PC-3 (cell line): ENCODE measurements around the gene NCAPD2. TPM values are rescaled to one million over a fixed set of nuclear protein-coding genes. Genes with fewer than 3 reads are reported as not detected.

Experiments
- ATAC-seq: fragments of 200-7000 bp; cut with Tn5 transposase; 2 replicates; pipeline ENCODE4 v1.9.1; 2020; ENCODE audit warnings: mild to moderate bottlenecking, moderate library complexity
- BruUV-seq: library from RNA; stranded (reverse); fragments of 400-500 nt; replicated peaks from 2 replicates; lab custom pipeline; 2021; lab: Mats Ljungman, UMichigan
- CTCF ChIA-PET: fragments of 300-600 bp; sonication (Branson Sonifier 250); formaldehyde crosslinking; loops from one replicate; lab custom pipeline; 2022; ENCODE audit warnings: antibody characterized with exemption; lab: Charles Lee
- POLR2A ChIA-PET: fragments of 300-600 bp; sonication (Branson Sonifier 250); formaldehyde crosslinking; loops from one replicate; lab custom pipeline; 2022; ENCODE audit warnings: antibody characterized with exemption; ENCODE audit not compliant: unreplicated experiment; lab: Charles Lee
- DNase-seq: peaks from one replicate; pipeline ENCODE4 v3.0.0-alpha.2; 2015
- H2AFZ ChIP-seq: fragments of 300-600 bp; sonication (generic); 2 replicates; pipeline ENCODE4 v1.6.0; 2016; ENCODE audit warnings: antibody characterized with exemption, low read length
- H3F3A ChIP-seq: fragments of 300-600 bp; sonication (generic); one replicate; pipeline ENCODE4 v1.6.0; 2017; ENCODE audit warnings: antibody characterized with exemption, low read length, control low read depth, mild to moderate bottlenecking; ENCODE audit not compliant: unreplicated experiment
- H3K27ac ChIP-seq: fragments of 300-600 bp; sonication (generic); 2 replicates; pipeline ENCODE4 v1.5.1; 2016; ENCODE audit warnings: mild to moderate bottlenecking, low read length
- H3K27me3 ChIP-seq: fragments of 300-600 bp; sonication (generic); 2 replicates; pipeline ENCODE4 v1.6.1; 2016; ENCODE audit warnings: low read length, mixed read lengths
- H3K36me3 ChIP-seq: fragments of 300-600 bp; sonication (generic); 2 replicates; pipeline ENCODE4 v1.6.1; 2016; ENCODE audit warnings: low read depth, mixed run types, low read length, mixed read lengths
- H3K4me1 ChIP-seq: fragments of 300-600 bp; sonication (generic); 2 replicates; pipeline ENCODE4 v1.5.1; 2016; ENCODE audit warnings: low read length; ENCODE audit not compliant: insufficient read depth
- H3K4me2 ChIP-seq: fragments of 300-600 bp; sonication (generic); 2 replicates; pipeline ENCODE4 v1.6.0; 2016; ENCODE audit warnings: low read length
- H3K4me3 ChIP-seq: fragments of 300-600 bp; sonication (generic); 2 replicates; pipeline ENCODE4 v1.5.1; 2016; ENCODE audit warnings: mild to moderate bottlenecking, low read length, mixed read lengths
- H3K79me2 ChIP-seq: fragments of 300-600 bp; sonication (generic); 2 replicates; pipeline ENCODE4 v1.6.1; 2017; ENCODE audit warnings: low read length, mixed read lengths
- H3K9ac ChIP-seq: fragments of 300-600 bp; sonication (generic); 2 replicates; pipeline ENCODE4 v1.6.0; 2016; ENCODE audit warnings: mild to moderate bottlenecking, low read length
- H3K9me2 ChIP-seq: fragments of 300-600 bp; sonication (generic); replicated peaks from 2 replicates; pipeline ENCODE4 v1.6.1; 2016; ENCODE audit warnings: mixed run types, low read length, mixed read lengths
- H3K9me3 ChIP-seq: fragments of 300-600 bp; sonication (generic); 2 replicates; pipeline ENCODE4 v1.6.1; 2016; ENCODE audit warnings: low read length, mixed read lengths
- H4K20me1 ChIP-seq: fragments of 300-600 bp; sonication (generic); 2 replicates; pipeline ENCODE4 v1.6.1; 2016; ENCODE audit warnings: low read length, mixed read lengths
- EZH2 ChIP-seq: fragments of 300-600 bp; sonication (generic); IDR thresholded peaks from one replicate; pipeline ENCODE4 v1.6.1; 2017; ENCODE audit warnings: antibody characterized with exemption, mild to moderate bottlenecking, low read length; ENCODE audit not compliant: unreplicated experiment
- EZH2phosphoT487 ChIP-seq: fragments of 300-600 bp; sonication (generic); IDR thresholded peaks from 2 replicates; pipeline ENCODE4 v1.6.1; 2018; ENCODE audit warnings: mild to moderate bottlenecking, antibody characterized with exemption, low read length, borderline replicate concordance
- intact Hi-C: fragments of 100-400 bp; cut with micrococcal nuclease; formaldehyde crosslinking; loops from 2 replicates; pipeline ENCODE4 v1.9.0; 2023
- total RNA-seq: library from RNA; depleted of rRNA; stranded (reverse); fragments of >200 nt; gene quantifications from 2 replicates; pipeline ENCODE4 v1.2.3, GENCODE V29; 2014
- TF ChIP-seq, protein P1 (sequence below): fragments of 300-600 bp; sonication (generic); conservative IDR thresholded peaks from 2 replicates; pipeline ENCODE4 v1.5.1; 2017; ENCODE audit warnings: antibody characterized with exemption, low read depth, mild to moderate bottlenecking, low read length

NCAPD2 gene
- total RNA-seq, 1 experiment from 2014 or later = 105 TPM

DNA sequence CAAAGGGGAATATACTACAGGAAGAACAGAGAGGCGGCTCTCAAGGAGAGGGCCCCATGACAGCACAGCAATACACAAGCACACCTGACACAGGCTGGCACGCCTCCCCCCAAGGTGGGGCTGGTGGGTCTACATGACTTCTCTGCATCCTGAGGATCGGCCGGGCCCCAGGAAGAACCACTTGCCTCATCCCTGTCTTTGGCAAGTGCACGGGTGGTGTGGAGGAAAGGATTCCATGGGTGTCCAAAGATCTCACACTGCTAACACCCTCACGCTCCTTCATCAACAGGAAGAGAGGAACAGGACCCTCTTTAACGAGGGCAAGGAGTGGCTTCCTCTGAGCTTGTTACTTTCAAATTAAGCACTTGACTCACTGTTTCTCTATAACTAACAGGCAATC is 30.7 kb upstream of the NCAPD2 start:
- Histone ChIP-seq H3K9ac (no peak overlapping the region), H4K20me1 (no peaks in the 10 kb centered on the region), H3K4me1 (peaks cover 4% of the 10 kb centered on the region; the same call in 1 of the 2 replicates), H3K9me2 (no peaks in the 10 kb centered on the region), H2AFZ (no peak overlapping the region), H3K4me2 (no peak overlapping the region), H3K27me3 (no peaks in the 10 kb centered on the region), H3K27ac (no peak overlapping the region), H3K9me3 (no peaks in the 10 kb centered on the region), H3K36me3 (peaks cover 4% of the 10 kb centered on the region; the same call in 1 of the 2 replicates), H3K79me2 (no peaks in the 10 kb centered on the region), H3K4me3 (no peak overlapping the region), H3F3A (no peaks in the 10 kb centered on the region)
- no TSS peak for BruUV-seq
- ChIA-PET POLR2A (no interaction called here), CTCF (no interaction called here)
- intact Hi-C loops = no loop called here
- no peak for TF ChIP-seq EZH2
- TF ChIP-seq EZH2phosphoT487 = no peak
- TF ChIP-seq, protein P1, sequence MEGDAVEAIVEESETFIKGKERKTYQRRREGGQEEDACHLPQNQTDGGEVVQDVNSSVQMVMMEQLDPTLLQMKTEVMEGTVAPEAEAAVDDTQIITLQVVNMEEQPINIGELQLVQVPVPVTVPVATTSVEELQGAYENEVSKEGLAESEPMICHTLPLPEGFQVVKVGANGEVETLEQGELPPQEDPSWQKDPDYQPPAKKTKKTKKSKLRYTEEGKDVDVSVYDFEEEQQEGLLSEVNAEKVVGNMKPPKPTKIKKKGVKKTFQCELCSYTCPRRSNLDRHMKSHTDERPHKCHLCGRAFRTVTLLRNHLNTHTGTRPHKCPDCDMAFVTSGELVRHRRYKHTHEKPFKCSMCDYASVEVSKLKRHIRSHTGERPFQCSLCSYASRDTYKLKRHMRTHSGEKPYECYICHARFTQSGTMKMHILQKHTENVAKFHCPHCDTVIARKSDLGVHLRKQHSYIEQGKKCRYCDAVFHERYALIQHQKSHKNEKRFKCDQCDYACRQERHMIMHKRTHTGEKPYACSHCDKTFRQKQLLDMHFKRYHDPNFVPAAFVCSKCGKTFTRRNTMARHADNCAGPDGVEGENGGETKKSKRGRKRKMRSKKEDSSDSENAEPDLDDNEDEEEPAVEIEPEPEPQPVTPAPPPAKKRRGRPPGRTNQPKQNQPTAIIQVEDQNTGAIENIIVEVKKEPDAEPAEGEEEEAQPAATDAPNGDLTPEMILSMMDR = no peak
- DNase-seq (no peak), ATAC-seq (no peak)

DNA sequence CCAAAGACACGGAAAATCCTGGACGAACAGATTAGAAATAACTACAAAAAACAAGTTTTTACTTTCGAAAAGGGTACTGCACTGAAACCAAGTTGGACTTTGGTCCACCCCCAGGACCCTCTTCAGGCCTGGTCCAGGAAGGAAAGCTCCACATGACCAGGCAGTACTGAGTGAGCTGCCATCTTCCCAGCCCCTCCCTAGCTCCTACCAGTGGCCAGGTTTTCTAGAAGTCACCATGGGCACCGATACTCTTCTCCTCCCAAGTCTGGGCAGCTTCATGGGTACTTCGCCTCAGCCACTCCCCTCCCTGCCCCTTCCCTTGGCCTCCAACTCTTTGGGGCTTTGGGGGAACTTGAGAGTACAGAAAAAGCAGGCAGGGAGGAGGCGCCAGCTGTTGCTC is 30.0 kb upstream of the NCAPD2 start:
- Histone ChIP-seq H3K36me3 (peaks cover 4% of the 10 kb centered on the region; the same call in 1 of the 2 replicates), H3K4me1 (peaks cover 10% of the 10 kb centered on the region; the same call in 1 of the 2 replicates), H3K9me3 (no peaks in the 10 kb centered on the region), H3K27ac (no peak overlapping the region), H3F3A (no peaks in the 10 kb centered on the region), H2AFZ (no peak overlapping the region), H3K4me2 (no peak overlapping the region), H3K79me2 (no peaks in the 10 kb centered on the region), H4K20me1 (no peaks in the 10 kb centered on the region), H3K27me3 (no peaks in the 10 kb centered on the region), H3K9me2 (no peaks in the 10 kb centered on the region), H3K4me3 (no peak overlapping the region), H3K9ac (no peak overlapping the region)
- ATAC-seq = no peak
- TF ChIP-seq, protein P1 = no peak
- TF ChIP-seq EZH2phosphoT487 = no peak
- TF ChIP-seq EZH2 = no peak
- ChIA-PET CTCF (no interaction called here), POLR2A (no interaction called here)
- no peak for DNase-seq
- intact Hi-C loops = loop anchor here (2.0 kb wide), 1 partner anchor 33 kb away; no protein-coding TSS in a partner anchor
- BruUV-seq = no TSS peak

DNA sequence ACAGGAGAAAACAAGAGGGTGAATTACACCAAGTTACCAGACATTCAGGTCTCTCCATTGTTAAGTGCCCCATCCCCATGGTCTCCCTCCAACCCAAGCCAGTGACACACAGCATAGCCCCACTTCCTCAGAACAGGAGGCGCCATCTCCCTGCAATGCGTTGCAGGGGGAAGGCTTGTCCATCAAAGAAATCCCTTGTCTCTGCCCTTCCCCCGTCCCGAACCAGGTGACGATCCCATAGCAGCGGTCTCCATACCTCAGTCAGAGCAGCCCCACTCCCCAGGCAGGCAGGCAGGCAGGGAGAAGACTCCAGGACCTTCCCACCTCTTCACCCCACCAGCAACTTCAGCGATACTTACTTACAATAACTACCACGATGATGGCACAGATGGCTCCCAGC is 29.4 kb upstream of the NCAPD2 start:
- no TSS peak for BruUV-seq
- no peak for ATAC-seq
- H2AFZ ChIP-seq = no peak overlapping the region
- ChIA-PET CTCF (interaction anchor here (1.4 kb wide), 2 partner anchors 41 to 129 kb away, joined by 4 to 12 read pairs; no protein-coding TSS in a partner anchor), POLR2A (no interaction called here)
- intact Hi-C loops = loop anchor here (2.0 kb wide), 1 partner anchor 34 kb away; no protein-coding TSS in a partner anchor
- no peaks in the 10 kb centered on the region for H3K27me3 ChIP-seq
- no peak overlapping the region for H3K27ac ChIP-seq
- no peaks in the 10 kb centered on the region for H3K9me2 ChIP-seq
- peaks cover 16% of the 10 kb centered on the region; the same call in 1 of the 2 replicates for H3K4me1 ChIP-seq
- peaks cover 6% of the 10 kb centered on the region for H3K79me2 ChIP-seq
- no peaks in the 10 kb centered on the region for H3K9me3 ChIP-seq
- no peak for DNase-seq
- no peaks in the 10 kb centered on the region for H3F3A ChIP-seq
- TF ChIP-seq, protein P1 = no peak
- TF ChIP-seq EZH2 (no peak), EZH2phosphoT487 (no peak)
- no peak overlapping the region for H3K9ac ChIP-seq
- peaks cover 4% of the 10 kb centered on the region; the same call in 1 of the 2 replicates for H3K36me3 ChIP-seq
- no peak overlapping the region for H3K4me3 ChIP-seq
- no peaks in the 10 kb centered on the region for H4K20me1 ChIP-seq
- H3K4me2 ChIP-seq = no peak overlapping the region
